HG03520 (cell line): Measurements from ENCODE around the gene GNAS.
A peak's percentile ranks its signal among the peaks of the same experiment; 100 is the strongest.
"Not testable (repeated sequence)": the region's sequence is repeated elsewhere in the genome, so short reads cannot be mapped to it uniquely, and the experiment has no call there.

Experiments
- ATAC-seq: cut with Tn5 transposase; IDR thresholded peaks from one replicate; pipeline ENCODE4 v1.9.1; 2021; ENCODE audit warnings: mild to moderate bottlenecking, moderate library complexity; ENCODE audit not compliant: unreplicated experiment

Gene GNAS

DNA sequence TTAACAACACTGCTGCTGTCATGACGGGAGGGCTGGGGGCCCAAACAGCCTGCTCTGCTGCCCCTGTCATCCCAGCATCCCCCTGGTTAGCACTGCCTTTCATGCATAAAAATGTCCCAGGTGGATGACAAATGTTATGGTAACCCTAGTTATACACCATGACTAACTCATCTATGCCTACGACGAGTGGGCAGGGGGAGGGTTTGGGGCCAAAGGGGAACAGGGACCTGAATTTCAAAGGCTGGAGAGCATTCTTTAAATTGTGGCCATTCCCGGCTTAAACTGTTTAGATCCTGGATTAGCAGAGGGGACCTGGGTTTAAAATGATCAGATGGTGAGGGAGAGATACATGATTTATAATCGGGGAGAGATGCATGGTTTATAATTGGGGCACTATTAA, 26.2 kb upstream of the GNAS start:
- ATAC-seq, result no peak

DNA sequence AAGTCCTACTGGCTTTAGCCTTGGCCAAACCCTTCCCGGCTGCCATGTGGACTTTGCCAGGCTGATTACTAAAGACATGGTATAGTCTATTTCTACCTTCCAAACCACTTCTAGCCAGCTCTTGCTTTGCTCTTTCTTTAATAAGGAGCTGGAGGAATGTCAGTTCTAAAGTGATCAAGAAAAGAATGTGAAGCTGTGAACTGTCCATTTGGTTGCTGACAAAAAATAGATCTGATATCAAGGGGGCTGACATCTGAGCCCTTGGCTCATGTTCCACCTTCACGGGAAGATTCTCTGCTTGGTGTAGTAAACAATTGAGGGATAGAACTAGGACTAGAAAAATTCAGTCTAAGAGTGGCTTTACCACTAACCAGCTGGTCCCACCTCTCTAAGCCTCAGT, 24.4 kb upstream of the GNAS start:
- no peak for ATAC-seq

DNA sequence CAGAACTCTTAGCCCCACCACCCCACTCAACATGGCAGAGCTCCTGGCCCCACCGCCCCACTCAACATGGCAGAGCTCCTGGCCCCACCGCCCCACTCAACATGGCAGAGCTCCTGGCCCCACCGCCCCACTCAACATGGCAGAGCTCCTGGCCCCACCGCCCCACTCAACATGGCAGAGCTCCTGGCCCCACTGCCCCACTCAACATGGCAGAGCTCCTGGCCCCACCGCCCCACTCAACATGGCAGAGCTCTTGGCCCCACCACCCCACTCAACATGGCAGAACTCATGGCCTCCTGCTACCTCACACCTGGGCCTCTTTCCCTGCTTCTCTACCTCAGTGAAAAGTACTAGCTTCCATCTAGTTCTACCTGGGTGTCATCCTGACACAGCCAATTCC, 23.7 kb upstream of the GNAS start:
- not testable (repeated sequence) for ATAC-seq

DNA sequence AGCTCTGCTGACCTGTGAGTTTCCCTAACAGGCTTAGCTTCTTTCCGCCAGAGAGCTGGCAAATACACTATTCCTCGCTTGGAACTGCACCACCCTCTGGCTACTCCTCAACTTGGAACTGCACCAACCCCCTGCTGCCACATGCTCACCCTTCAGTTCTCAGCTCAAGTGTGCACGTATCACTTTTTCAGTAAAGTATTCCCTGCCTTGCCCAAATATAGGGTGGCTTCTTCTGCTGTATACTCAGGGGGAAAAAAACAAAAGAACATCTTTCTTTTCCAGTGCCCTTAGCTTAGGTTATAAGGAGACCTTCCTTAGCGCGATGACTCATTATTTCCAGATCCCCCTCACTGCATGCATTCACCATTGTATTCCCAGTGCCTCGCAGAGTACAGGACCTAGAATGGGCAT, 23.0 kb upstream of the GNAS start:
- ATAC-seq, result no peak

DNA sequence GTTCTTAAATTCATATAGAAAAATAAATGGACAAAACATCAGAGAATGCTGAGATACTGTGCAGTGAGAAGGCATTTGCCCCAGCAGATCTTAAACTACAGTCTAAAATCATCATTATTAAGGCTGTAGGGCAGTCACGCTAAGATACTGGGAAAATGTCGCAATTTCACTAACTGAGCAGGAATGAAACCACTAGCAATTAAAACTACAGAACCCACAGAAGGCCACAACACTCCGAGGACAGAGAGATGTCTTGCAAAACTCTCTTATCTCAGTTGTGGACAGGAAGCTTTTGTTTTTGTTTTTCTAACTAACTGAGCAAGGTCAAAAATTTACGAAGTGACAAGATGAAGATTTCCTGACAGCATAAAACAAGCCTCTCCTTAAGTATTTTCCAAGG, 20.1 kb upstream of the GNAS start:
- ATAC-seq, result no peak

DNA sequence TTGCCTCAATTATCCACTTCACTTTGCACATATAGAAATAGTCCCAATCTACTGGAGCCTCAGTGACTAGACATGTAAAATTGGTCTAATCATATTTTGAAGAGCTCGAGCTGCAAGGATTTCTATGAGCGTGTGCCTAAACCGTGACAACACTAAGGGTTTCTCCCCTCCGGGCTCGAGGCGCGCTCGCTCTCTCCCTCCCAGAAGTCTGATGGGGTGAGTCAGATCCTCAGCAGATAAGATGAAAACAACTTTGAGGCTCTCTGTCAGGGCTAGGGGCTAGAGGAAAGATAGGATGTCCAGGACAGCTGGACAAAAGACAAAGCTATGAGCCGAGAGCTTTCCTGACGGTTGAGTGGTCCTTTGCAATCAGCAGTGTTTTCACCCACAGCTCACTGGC, 18.6 kb upstream of the GNAS start:
- no peak for ATAC-seq

DNA sequence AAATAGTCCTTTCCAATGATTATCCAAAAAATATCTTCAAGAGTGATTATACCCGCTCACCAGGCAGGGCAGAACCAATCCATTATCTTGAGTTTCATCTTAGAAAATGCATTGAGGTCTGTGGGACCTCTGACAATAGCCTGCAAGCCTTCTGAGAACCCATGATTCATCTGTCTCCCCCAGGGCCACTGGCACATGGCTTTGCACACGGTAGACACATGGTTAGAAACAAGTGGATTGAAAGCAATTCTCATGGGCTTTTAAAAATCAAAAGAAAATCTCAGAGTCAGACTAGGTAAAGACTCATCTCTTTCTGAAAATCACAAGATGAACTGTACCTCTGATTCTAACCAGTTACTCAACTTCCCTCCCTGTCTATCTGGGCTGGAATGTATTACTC, 17.3 kb upstream of the GNAS start:
- no peak for ATAC-seq

DNA sequence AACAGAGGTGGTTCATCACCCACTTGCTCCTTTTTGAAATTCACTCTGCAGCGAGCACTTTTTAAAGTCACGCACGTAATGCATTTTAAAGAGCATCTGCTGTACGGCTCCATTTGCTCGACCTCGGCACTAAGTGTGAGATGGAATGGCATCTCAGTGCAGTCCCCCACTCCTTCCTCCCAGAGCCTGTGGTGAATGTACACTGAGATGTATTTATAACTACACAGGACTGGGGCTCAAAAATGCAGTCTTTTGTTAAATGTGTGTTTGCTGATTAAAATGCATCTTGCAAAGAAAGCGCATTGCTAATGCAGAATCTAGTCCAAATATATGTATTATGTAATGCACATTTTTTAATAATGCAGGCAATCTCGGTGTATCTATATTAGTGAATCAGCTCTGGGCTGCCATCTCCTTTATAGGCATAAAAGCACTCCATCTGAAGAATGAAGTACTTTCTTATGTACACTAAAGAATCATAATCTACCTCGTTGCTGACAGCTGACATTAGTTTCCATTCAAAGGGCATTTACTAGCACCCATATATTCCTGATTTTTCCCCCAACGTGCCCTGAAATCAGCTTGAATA, 15.8 kb upstream of the GNAS start:
- no peak for ATAC-seq

DNA sequence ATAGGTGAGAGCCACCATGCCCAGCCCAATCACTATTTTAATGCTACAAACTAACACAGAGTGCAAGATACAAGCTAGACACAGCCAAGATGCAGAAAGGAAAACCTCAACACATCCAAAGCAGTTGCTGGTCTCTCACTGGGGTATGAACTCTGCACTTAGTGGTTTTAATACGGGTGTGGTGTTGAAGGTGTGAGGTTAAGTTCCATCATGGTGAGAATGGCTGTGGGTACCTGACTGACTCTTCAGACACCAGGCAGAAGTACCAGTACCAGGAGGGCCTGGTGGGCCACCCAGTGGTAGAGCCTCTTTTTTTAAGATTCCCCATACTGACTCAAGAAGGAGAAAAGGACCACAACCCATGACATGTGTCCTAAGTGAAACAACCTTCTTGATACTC, 14.8 kb upstream of the GNAS start:
- ATAC-seq, result no peak

DNA sequence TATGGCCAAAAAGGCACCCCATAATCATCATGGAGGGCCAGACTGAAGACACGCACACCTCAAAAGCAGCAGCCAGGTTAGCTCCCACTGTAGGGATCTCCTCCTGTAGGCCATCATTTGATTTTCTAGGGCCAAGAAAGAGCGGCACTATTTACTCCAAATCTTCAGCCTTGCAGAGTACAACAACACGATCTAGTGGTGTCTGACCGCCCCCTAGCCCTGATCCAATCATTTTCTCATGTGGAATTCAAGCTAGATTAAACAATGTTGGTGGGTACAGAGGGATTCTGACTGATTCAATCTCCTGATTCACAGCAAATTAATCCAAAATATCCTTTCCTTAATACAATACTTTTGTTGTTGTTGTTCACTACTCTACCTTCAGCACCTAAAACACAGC, 14.3 kb upstream of the GNAS start:
- ATAC-seq, result no peak

DNA sequence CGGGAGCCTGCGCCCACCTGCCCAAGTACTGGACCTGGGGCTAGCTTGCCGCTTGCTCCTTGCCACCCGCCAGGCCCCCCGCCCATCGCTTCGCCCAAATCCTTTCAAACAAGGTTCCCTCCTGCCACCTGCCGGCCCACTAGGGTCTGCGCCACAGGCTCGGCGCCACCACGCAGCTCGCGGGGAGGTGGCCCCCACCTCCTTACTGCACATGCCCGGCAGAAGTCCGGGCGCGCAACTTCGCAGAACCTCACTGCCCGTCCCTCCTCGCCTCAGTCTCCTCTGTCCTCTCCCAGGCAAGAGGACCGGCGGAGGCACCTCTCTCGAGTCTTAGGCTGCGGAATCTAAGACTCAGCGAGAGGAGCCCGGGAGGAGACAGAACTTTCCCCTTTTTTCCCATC, 13.0 kb upstream of the GNAS start:
- ATAC-seq, result no peak

DNA sequence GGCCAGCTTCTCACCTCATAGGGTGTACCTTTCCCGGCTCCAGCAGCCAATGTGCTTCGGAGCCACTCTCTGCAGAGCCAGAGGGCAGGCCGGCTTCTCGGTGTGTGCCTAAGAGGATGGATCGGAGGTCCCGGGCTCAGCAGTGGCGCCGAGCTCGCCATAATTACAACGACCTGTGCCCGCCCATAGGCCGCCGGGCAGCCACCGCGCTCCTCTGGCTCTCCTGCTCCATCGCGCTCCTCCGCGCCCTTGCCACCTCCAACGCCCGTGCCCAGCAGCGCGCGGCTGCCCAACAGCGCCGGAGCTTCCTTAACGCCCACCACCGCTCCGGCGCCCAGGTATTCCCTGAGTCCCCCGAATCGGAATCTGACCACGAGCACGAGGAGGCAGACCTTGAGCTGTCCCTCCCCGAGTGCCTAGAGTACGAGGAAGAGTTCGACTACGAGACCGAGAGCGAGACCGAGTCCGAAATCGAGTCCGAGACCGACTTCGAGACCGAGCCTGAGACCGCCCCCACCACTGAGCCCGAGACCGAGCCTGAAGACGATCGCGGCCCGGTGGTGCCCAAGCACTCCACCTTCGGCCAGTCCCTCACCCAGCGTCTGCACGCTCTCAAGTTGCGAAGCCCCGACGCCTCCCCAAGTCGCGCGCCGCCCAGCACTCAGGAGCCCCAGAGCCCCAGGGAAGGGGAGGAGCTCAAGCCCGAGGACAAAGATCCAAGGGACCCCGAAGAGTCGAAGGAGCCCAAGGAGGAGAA, 12.3 kb upstream of the GNAS start:
- ATAC-seq, result no peak

DNA sequence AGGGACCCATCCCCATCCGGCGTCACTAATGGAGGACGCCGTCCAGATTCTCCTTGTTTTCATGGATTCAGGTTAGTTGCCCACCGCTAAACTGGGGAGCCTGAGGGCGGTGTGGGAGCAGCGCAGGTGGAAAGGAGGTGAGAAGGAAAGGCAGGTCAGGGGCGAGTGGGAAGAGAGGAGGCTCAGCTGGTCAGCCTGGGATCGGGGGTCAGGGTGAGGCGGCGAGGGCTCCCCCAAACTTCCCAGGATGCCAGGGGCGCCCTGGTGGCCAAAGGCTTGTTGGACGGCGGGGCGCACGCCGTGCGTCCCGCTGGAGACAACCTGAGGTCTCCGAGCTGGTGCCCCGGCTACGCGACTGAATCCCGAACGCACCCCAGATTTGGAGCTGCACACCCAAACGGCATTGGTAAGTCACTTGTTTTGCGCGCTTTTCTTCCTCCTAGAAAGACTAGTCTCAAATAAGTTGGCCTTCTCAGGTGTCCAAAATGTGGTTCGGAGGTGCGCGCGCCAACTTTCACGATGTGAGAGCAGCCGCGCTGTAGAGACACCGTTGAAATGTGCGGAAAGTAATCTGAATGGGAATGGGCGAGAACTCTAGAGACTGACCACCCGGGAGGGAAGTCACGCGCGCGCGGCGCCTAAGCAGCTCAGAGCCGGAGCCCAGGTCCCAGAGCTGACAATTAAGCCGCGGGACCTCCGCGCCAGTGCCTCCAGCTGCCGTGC, 11.5 kb upstream of the GNAS start:
- no peak for ATAC-seq

DNA sequence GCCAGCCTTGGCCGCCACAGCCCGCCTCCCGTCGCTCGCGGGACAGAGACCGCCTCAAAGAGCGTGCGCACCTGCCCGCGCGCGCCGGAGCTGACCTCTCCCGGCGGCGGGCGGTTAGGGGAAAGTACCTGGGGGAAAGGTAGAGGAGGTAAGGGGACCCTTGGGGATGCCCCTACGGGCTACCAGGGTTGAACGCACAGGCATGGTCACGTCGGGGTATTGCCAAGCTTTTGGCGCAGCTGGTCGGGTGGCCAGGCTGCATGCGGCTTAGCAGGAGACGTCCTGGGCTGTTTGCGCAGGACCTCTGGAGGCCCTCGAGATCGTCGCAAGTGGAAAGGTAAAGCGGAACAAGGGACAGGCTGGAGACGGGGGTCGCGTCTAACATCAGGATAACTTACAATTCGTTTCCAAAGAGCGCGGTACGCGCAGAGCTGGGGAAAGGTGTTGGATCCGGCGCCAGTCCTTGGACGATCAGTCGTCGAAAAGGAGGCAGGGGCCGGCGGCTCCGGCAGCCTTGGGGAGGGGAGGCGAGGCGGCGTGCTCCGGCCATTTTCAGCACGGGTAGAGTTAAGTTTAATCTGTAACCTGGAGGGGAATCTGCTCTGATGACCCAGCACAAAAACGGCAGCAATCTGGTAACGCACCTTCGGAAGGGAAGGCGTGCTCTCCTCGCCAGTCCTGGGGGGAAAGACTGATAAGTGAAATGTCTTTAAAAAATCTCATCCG, 10.8 kb upstream of the GNAS start:
- ATAC-seq, result no peak

DNA sequence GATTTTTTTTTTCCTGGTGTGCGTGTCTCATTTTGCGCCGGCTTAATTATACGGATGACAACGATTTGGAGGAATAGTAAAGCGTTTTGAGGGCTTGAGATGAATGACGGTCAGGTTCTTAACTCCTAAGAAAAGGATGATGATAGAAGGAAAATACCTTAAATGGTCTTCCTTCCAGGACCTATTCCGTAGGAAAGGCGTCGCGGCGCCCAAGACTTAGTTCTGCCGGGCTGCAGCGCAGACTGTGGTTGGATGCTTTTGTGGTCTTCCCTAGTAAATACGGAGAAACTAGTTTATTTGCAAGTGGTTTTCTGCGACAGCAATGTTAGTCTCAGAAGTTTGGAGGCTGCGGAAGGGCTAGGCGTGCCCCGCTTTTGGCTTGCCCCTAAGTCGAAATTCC, 10.2 kb upstream of the GNAS start:
- ATAC-seq, result no peak

DNA sequence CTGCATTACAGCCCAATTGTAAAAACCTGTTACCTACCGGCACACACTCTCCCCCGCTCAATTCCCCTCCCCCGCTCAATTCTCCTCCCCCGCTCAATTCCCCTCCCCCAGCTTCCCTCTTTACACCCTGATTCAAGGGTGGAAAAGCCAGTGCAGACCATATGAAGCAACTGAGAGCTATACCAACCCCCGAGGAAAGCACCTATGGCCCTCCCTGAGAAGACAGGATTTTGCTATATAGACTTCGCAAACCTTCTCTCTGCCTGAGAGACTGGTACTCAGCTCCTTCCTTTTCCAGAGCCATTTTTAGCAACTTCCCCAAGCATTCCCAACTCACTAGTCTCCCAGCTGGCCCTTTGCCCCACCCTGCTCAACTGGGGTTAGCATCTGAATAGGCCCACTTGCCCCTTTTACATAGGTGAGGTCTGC, 9.4 kb upstream of the GNAS start:
- ATAC-seq, result no peak

DNA sequence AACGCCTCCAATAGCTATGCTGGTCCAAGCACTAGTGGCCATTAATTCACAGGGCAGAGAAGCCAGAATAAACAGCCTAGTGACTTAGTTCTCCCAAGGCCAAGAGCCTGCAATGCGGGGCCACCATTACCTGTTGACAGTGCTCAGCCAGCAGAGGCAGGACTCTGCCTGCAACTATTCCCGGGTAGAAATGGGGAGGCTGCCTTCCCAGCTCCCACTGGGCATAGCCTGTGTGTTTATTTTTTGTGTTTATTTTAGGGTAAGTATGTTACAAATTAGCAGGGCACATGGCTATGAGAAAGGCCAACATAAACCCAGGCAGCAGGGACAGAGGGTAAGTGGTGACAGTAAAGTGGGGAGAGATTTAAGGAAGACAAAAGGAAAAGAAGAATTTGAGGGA, 6.8 kb upstream of the GNAS start:
- ATAC-seq, result no peak

DNA sequence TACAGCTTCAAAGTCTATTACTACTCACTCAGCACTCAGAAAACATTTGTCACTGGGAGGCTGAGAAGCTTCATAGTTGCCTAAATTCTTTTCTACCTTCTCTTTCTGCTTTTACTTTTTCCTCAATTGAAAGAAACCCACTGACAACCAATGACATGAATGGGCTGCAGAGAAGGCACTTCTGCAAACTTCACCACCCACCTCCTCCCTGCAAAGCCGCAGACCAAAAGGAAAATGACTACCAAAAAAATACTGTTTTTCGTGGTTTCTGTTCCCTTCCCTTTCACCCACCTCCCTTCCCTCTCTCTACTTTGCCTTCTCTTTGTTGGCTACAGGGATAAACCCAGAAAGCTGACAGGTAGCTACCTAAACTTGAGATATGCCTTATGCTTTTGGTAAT, 5.1 kb upstream of the GNAS start:
- no peak for ATAC-seq

DNA sequence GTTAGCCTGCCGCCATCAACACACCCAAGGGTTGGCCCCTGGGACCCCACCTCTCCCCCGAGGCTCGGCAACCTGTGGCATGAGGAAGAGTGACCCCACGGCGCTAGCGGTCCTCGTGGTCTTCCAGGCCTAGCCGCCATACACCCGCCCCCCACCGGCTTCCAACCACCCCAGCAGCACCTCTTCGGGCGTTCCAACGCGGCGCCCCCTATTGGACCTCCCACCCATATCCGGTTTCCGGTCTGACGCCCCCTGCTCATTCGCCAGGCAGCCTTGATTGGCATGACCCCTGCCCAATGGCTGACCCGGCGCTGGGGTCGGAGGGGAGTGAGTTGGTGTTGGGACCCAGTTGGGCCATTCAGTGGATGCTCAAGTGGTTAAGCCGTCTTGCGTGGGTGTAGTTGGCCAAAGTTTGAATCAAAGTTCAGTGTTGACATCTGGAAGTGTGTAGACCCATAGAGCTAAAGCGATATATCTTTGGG, 1.8 kb upstream of the GNAS start, which contains the start of gene GNAS-AS1:
Gene GNAS-AS1 (minus strand): TSS at position 210 of the 482 bp plus-strand sequence.
- ATAC-seq, result peak; percentile 86

DNA sequence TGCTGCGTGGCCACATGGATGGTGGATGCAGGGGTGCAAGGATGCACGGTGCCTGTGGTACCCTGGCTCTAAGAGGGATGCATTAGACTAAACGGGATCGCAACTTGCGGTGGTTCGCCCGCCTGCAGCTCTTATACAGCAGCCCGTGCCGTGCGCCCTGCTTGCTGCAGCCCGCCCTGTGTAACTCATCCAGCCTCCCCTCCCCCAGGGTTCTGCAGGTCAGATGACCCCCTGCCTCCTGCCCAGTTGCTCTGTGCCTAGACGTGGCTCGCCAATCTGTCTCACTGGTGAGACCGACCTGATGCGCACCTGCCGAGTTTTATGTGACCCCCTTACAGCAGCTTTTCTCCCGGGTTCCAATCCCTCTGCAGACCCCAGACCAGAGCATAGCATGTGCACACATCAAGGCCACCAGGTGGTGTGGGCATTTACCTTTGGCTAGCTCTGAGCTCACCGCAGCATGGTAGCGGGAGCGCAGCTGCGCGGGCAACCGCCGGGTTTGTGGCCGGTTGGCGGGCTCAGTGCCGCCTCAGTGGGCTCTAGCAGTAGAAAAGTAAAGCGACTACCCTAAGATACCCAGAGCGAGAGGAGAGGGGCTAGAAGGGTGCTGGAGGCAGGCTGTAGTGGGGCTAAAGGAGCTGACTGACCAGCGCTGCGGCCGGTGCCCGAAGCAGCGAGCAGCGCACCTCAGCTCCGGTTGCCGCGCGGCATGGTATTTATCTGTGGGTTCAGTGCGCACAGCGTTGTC, 1.1 kb upstream of the GNAS start:
- ATAC-seq, result no peak
